ENCODE data around the gene SMG6. TPM values are rescaled to one million over a fixed set of nuclear protein-coding genes. Genes with fewer than 3 reads are reported as not detected.
A peak's percentile ranks its signal among the peaks of the same experiment; 100 is the strongest.

Gene SMG6
- polyA plus RNA-seq, 1 of the 3 experiments (the other 2 are of a cell fraction) = 15.7 TPM

DNA sequence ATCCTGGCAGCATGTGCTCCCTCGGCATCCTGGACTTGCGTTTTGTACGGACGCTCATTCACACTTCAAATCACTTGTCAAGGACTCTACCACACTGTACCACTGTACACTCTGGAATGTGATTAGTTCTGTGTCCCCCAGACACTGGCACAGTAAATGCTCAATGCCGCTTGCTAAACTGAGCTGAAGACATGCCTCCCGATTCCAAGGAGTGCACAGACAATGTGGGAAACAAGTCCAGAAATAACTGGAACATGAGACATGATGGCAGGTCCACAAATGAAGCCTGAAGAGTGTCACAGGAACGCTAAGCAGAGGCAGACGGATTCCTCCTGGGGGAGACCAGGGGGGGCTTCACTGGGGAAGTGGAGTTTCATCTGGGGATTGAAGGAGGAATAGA, 226.5 kb downstream of the SMG6 start:
- H3K27me3 ChIP-seq (ENCODE audit: insufficient read depth) = no peaks in the 10 kb centered on the region
- POLR2A ChIA-PET = no interaction called here
- H3K36me3 ChIP-seq (replicated peaks in 1 of 2; ENCODE audit: control insufficient read depth in 1 of 2, insufficient read depth in 2 of 2, low read length in 1 of 2) = peaks cover 15 to 21% of the 10 kb centered on the region in 2 experiments
- peaks cover 7% of the 10 kb centered on the region for H3F3A ChIP-seq (replicated peaks; ENCODE audit: insufficient read depth)
- H4K20me1 ChIP-seq (ENCODE audit: insufficient read depth) = no peaks in the 10 kb centered on the region
- H3K4me3 ChIP-seq (ENCODE audit: low read depth in 2 of 2, low read length in 1 of 2) = no peak overlapping the region
- H3K27ac ChIP-seq (ENCODE audit: low read depth in 2 of 2, low read length in 1 of 2) = peak overlapping the region; percentile 12 to 95; a peak in 3 of 4 replicates
- peaks cover 5 to 52% of the 10 kb centered on the region in 2 experiments; a peak in 3 of 4 replicates for H3K4me1 ChIP-seq (ENCODE audit: control insufficient read depth in 1 of 2, insufficient read depth in 2 of 2, low read depth in 1 of 2, low read length in 1 of 2)
- peaks cover 6% of the 10 kb centered on the region; the same call in 1 of the 2 replicates for H3K79me2 ChIP-seq (ENCODE audit: insufficient read depth)
- no peaks in the 10 kb centered on the region for H3K9me2 ChIP-seq
- no peak overlapping the region for H3K4me2 ChIP-seq
- no peak overlapping the region for H3K9ac ChIP-seq
- TF ChIP-seq FOXM1 (IDR thresholded peaks at IDR 0.05; ENCODE audit: low read depth) (no peak), GATA2 (CRISPR knock-in tag; IDR thresholded peaks at IDR 0.05) (no peak), SMC3 (IDR thresholded peaks at IDR 0.05; ENCODE audit: low read depth, low read length) (no peak), MXI1 (IDR thresholded peaks at IDR 0.05; ENCODE audit: low read depth, low read length) (no peak), EP300 (IDR thresholded peaks at IDR 0.05; ENCODE audit: borderline replicate concordance in 1 of 2, low read depth in 1 of 2, low read length in 1 of 2) (no peak), NRF1 (IDR thresholded peaks at IDR 0.05; ENCODE audit: low read depth, low read length) (no peak), RAD21 (IDR thresholded peaks at IDR 0.05; ENCODE audit: low read length) (no peak), RCOR1 (IDR thresholded peaks at IDR 0.05; ENCODE audit: low read length) (no peak)
- TF ChIP-seq, protein P1, sequence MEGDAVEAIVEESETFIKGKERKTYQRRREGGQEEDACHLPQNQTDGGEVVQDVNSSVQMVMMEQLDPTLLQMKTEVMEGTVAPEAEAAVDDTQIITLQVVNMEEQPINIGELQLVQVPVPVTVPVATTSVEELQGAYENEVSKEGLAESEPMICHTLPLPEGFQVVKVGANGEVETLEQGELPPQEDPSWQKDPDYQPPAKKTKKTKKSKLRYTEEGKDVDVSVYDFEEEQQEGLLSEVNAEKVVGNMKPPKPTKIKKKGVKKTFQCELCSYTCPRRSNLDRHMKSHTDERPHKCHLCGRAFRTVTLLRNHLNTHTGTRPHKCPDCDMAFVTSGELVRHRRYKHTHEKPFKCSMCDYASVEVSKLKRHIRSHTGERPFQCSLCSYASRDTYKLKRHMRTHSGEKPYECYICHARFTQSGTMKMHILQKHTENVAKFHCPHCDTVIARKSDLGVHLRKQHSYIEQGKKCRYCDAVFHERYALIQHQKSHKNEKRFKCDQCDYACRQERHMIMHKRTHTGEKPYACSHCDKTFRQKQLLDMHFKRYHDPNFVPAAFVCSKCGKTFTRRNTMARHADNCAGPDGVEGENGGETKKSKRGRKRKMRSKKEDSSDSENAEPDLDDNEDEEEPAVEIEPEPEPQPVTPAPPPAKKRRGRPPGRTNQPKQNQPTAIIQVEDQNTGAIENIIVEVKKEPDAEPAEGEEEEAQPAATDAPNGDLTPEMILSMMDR (IDR thresholded peaks at IDR 0.05) = no peak
- TF ChIP-seq, protein P2, sequence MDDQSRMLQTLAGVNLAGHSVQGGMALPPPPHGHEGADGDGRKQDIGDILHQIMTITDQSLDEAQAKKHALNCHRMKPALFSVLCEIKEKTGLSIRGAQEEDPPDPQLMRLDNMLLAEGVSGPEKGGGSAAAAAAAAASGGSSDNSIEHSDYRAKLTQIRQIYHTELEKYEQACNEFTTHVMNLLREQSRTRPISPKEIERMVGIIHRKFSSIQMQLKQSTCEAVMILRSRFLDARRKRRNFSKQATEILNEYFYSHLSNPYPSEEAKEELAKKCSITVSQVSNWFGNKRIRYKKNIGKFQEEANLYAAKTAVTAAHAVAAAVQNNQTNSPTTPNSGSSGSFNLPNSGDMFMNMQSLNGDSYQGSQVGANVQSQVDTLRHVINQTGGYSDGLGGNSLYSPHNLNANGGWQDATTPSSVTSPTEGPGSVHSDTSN (IDR thresholded peaks at IDR 0.05) = no peak
- 95% methylated on average over 8 of the region's 8 CpGs for WGBS (ENCODE audit: low lambda C conversion rate)
- no peak for DNase-seq
- H2AFZ ChIP-seq (ENCODE audit: low read depth) = no peak overlapping the region
- no peaks in the 10 kb centered on the region for H3K9me3 ChIP-seq
- CTCF ChIA-PET = interaction anchor here (1.0 to 3.4 kb wide), 4 partner anchors 8 to 167 kb away, joined by 3 to 21 read pairs (median 6); partner anchors contain the start of gene HIC1

GRCh38 chr17:2076087-2076984, 227.2 kb downstream of the SMG6 start:
- no peak overlapping the region for H2AFZ ChIP-seq (ENCODE audit: low read depth)
- no peak overlapping the region for H3K9ac ChIP-seq
- H3K27me3 ChIP-seq (ENCODE audit: insufficient read depth) = no peaks in the 10 kb centered on the region
- WGBS (ENCODE audit: low lambda C conversion rate) = 65% methylated on average over 16 of the region's 17 CpGs
- ChIA-PET CTCF (interaction anchor here (0.6 to 3.4 kb wide), 13 partner anchors 9 to 168 kb away, joined by 3 to 21 read pairs (median 4); partner anchors contain the start of gene HIC1), POLR2A (interaction anchor here (1.0 to 1.1 kb wide), 3 partner anchors 9 to 80 kb away, joined by 3 to 5 read pairs (median 4); no protein-coding TSS in a partner anchor)
- H3K27ac ChIP-seq (ENCODE audit: low read depth in 2 of 2, low read length in 1 of 2) = peak overlapping the region; percentile 12 to 95; a peak in 3 of 4 replicates
- H3K9me3 ChIP-seq = no peaks in the 10 kb centered on the region
- DNase-seq = peak; percentile 86
- H3K4me1 ChIP-seq (ENCODE audit: control insufficient read depth in 1 of 2, insufficient read depth in 2 of 2, low read depth in 1 of 2, low read length in 1 of 2) = peaks cover 0 to 45% of the 10 kb centered on the region in 2 experiments; a peak in 2 of 4 replicates
- H3F3A ChIP-seq (replicated peaks; ENCODE audit: insufficient read depth) = peaks cover 6% of the 10 kb centered on the region
- H3K36me3 ChIP-seq (replicated peaks in 1 of 2; ENCODE audit: control insufficient read depth in 1 of 2, insufficient read depth in 2 of 2, low read length in 1 of 2) = peaks cover 15 to 23% of the 10 kb centered on the region in 2 experiments
- no peaks in the 10 kb centered on the region for H4K20me1 ChIP-seq (ENCODE audit: insufficient read depth)
- no peak overlapping the region for H3K4me2 ChIP-seq
- H3K9me2 ChIP-seq = no peaks in the 10 kb centered on the region
- peaks cover 6% of the 10 kb centered on the region; the same call in 1 of the 2 replicates for H3K79me2 ChIP-seq (ENCODE audit: insufficient read depth)
- no peak overlapping the region for H3K4me3 ChIP-seq (ENCODE audit: low read depth in 2 of 2, low read length in 1 of 2)
- TF ChIP-seq GABPA (IDR thresholded peaks at IDR 0.05; ENCODE audit: low read depth) = no peak
- TF ChIP-seq YY1 (IDR thresholded peaks at IDR 0.05; ENCODE audit: low read depth) = no peak
- TF ChIP-seq MXI1 (IDR thresholded peaks at IDR 0.05; ENCODE audit: low read depth, low read length) = peak; percentile 44; the same call in 1 of the 2 replicates
- no peak for TF ChIP-seq NFIC (IDR thresholded peaks at IDR 0.05; ENCODE audit: borderline replicate concordance)
- TF ChIP-seq FOXJ3 (CRISPR knock-in tag; IDR thresholded peaks at IDR 0.05) = peak; percentile 77; the same call in 1 of the 2 replicates
- no peak for TF ChIP-seq MEF2A (IDR thresholded peaks at IDR 0.05; ENCODE audit: borderline replicate concordance, low read depth)
- no peak for TF ChIP-seq RFX5 (IDR thresholded peaks at IDR 0.05; ENCODE audit: low read length)
- TF ChIP-seq RXRA (IDR thresholded peaks at IDR 0.05; ENCODE audit: borderline replicate concordance, low read depth) = no peak
- TF ChIP-seq GATA2 (CRISPR knock-in tag; IDR thresholded peaks at IDR 0.05) = peak; percentile 60
- TF ChIP-seq EP300 (IDR thresholded peaks at IDR 0.05; ENCODE audit: borderline replicate concordance in 1 of 2, low read depth in 1 of 2, low read length in 1 of 2) = peak in 1 of 2 experiments; percentile 92; a peak in 2 of 4 replicates
- no peak for TF ChIP-seq ELF1 (IDR thresholded peaks at IDR 0.05)
- TF ChIP-seq, protein P3, sequence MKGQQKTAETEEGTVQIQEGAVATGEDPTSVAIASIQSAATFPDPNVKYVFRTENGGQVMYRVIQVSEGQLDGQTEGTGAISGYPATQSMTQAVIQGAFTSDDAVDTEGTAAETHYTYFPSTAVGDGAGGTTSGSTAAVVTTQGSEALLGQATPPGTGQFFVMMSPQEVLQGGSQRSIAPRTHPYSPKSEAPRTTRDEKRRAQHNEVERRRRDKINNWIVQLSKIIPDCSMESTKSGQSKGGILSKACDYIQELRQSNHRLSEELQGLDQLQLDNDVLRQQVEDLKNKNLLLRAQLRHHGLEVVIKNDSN (IDR thresholded peaks at IDR 0.05; ENCODE audit: borderline replicate concordance, low read depth) = no peak
- peak; percentile 28; the same call in 1 of the 2 replicates for TF ChIP-seq RAD21 (IDR thresholded peaks at IDR 0.05; ENCODE audit: low read length)
- TF ChIP-seq FOSL2 (IDR thresholded peaks at IDR 0.05; ENCODE audit: borderline replicate concordance, low read depth) = no peak
- no peak for TF ChIP-seq POLR2AphosphoS5 (IDR thresholded peaks at IDR 0.05; ENCODE audit: low read depth, low read length)
